A549 (cell line): Measurements from ENCODE around the gene LMO2. TPM values are rescaled to one million over a fixed set of nuclear protein-coding genes. Genes with fewer than 3 reads are reported as not detected.

Experiments
- ATAC-seq, 2 experiments: fragments of 200-7000 bp in 1 of 2; fragments of >200 bp in 1 of 2; cut with Nextera tagmentation in 1 of 2; cut with Tn5 transposase in 1 of 2; 3 replicates each; pipeline versions ENCODE4 v1.8.0 to v1.9.1; 2018 to 2020; ENCODE audit warnings: mild to moderate bottlenecking in 1 of 2, moderate library complexity in 1 of 2
- CTCF ChIA-PET: fragments of 300-600 bp; sonication (Branson Sonifier 250); formaldehyde crosslinking; extraction: SDS; loops from one replicate; lab custom pipeline; 2021; ENCODE audit warnings: antibody characterized with exemption, inconsistent platforms; lab: Yijun Ruan, JAX
- POLR2A ChIA-PET: fragments of 350-600 bp; formaldehyde crosslinking; extraction: SDS; loops from one replicate; lab custom pipeline; 2021; ENCODE audit warnings: antibody characterized with exemption, inconsistent platforms; lab: Yijun Ruan, JAX
- DNase-seq, 2 experiments: peaks; one replicate each; pipeline versions ENCODE4 v3.0.0 to v3.0.0-alpha.2; 2011 to 2016; ENCODE audit warnings: low read depth in 1 of 2, low spot score in 1 of 2
- FAIRE-seq: peaks from 2 replicates; lab custom pipeline; 2011; peaks lifted over from hg19 to GRCh38; lab: Jason Lieb, UNC
- H3K27ac ChIP-seq, 2 experiments: fragments of >200 bp; sonication (Bioruptor Twin); formaldehyde crosslinking; 3 replicates each; pipeline ENCODE4 v1.5.1; 2016 to 2017
- H3K4me1 ChIP-seq: fragments of >200 bp; sonication (Bioruptor Twin); formaldehyde crosslinking; 3 replicates; pipeline ENCODE4 v1.6.1; 2016
- H3K4me2 ChIP-seq: fragments of >200 bp; sonication (Bioruptor Twin); formaldehyde crosslinking; 3 replicates; pipeline ENCODE4 v1.6.1; 2016
- H3K4me3 ChIP-seq: fragments of >200 bp; sonication (Bioruptor Twin); formaldehyde crosslinking; 3 replicates; pipeline ENCODE4 v1.5.1; 2016
- H3K9me3 ChIP-seq: fragments of >200 bp; sonication (Bioruptor Twin); formaldehyde crosslinking; 3 replicates; pipeline ENCODE4 v1.6.1; 2016
- CEBPB ChIP-seq, 2 experiments: fragments of >200 bp in 1 of 2; sonication (Bioruptor Twin) in 1 of 2; formaldehyde crosslinking in 1 of 2; IDR thresholded peaks; 2 replicates each; pipeline ENCODE4 v1.6.1; 2012 to 2016
- CHD2 ChIP-seq: fragments of 150-350 bp; IDR thresholded peaks from 2 replicates; pipeline ENCODE4 v1.6.1; 2014; ENCODE audit warnings: low read length; ENCODE audit not compliant: partially characterized antibody
- CHD4 ChIP-seq: fragments of 200-600 bp; sonication (generic); IDR thresholded peaks from 2 replicates; pipeline ENCODE4 v1.6.1; 2016; ENCODE audit warnings: antibody characterized with exemption, mild to moderate bottlenecking, borderline replicate concordance
- EHF ChIP-seq: fragments of 250-450 bp; sonication (Bioruptor Pico); IDR thresholded peaks from 2 replicates; pipeline ENCODE4 v1.5.0; 2020; ENCODE audit warnings: mild to moderate bottlenecking
- EHMT2 ChIP-seq: fragments of 200-600 bp; sonication (generic); IDR thresholded peaks from 2 replicates; pipeline ENCODE4 v1.6.1; 2016; ENCODE audit warnings: antibody characterized with exemption, low read depth, mild to moderate bottlenecking, moderate library complexity
- ESRRA ChIP-seq: fragments of 150-350 bp; IDR thresholded peaks from 2 replicates; pipeline ENCODE4 v1.6.1; 2014; ENCODE audit warnings: mild to moderate bottlenecking, low read length, borderline replicate concordance
- FOSB ChIP-seq: fragments of 250-450 bp; sonication (Bioruptor Pico); IDR thresholded peaks from 2 replicates; pipeline ENCODE4 v1.5.0; 2020; ENCODE audit warnings: mild to moderate bottlenecking, moderate library complexity
- FOXS1 ChIP-seq: fragments of 250-450 bp; sonication (Bioruptor Pico); IDR thresholded peaks from 2 replicates; pipeline ENCODE4 v1.5.0; 2020; ENCODE audit warnings: mild to moderate bottlenecking, moderate library complexity
- HDAC2 ChIP-seq: fragments of 200-600 bp; sonication (generic); IDR thresholded peaks from 2 replicates; pipeline ENCODE4 v1.6.1; 2016
- HES2 ChIP-seq: fragments of >200 bp; sonication (Bioruptor Twin); formaldehyde crosslinking; IDR thresholded peaks from 2 replicates; pipeline ENCODE4 v1.6.1; 2016
- KDM5A ChIP-seq: fragments of 200-600 bp; sonication (generic); IDR thresholded peaks from 2 replicates; pipeline ENCODE4 v1.6.1; 2016; ENCODE audit warnings: antibody characterized with exemption, mild to moderate bottlenecking
- MYC ChIP-seq: IDR thresholded peaks from 2 replicates; pipeline ENCODE4 v1.6.1; 2012; ENCODE audit warnings: mild to moderate bottlenecking, inconsistent platforms, low read length, improper control_type of control experiment, borderline replicate concordance
- NFE2L2 ChIP-seq: fragments of 150-350 bp; conservative IDR thresholded peaks from 2 replicates; pipeline ENCODE4 v1.6.1; 2014; ENCODE audit warnings: low read length
- PBX3 ChIP-seq: IDR thresholded peaks from 2 replicates; pipeline ENCODE4 v1.6.1; 2012
- RARB ChIP-seq: fragments of 250-450 bp; sonication (Bioruptor Pico); IDR thresholded peaks from 2 replicates; pipeline ENCODE4 v1.8.0; 2021; ENCODE audit warnings: mild to moderate bottlenecking, moderate library complexity
- REST ChIP-seq: fragments of 200-600 bp; sonication (generic); IDR thresholded peaks from 2 replicates; pipeline ENCODE4 v1.6.1; 2016; ENCODE audit warnings: antibody characterized with exemption, mild to moderate bottlenecking, moderate library complexity
- RFX5 ChIP-seq: fragments of 450-650 bp; IDR thresholded peaks from 2 replicates; pipeline ENCODE4 v1.7.1; 2014; ENCODE audit warnings: antibody characterized with exemption, mild to moderate bottlenecking, moderate library complexity
- RNF2 ChIP-seq: fragments of 200-600 bp; sonication (generic); IDR thresholded peaks from 2 replicates; pipeline ENCODE4 v1.6.1; 2016; ENCODE audit warnings: low read depth, mild to moderate bottlenecking, antibody characterized with exemption, moderate library complexity, borderline replicate concordance
- ZSCAN20 ChIP-seq: fragments of 250-450 bp; sonication (Bioruptor Pico); IDR thresholded peaks from 2 replicates; pipeline ENCODE4 v1.8.0; 2022; ENCODE audit warnings: mild to moderate bottlenecking, moderate library complexity
- WGBS: methylation state at CpG from one replicate; pipeline ENCODE4 v1.1.6; 2017; ENCODE audit errors: missing lambda C conversion rate; 5-methylcytosine and 5-hydroxymethylcytosine counted together
- polyA plus RNA-seq, 4 experiments: library from polyadenylated mRNA; depleted of rRNA in 3 of 4; stranded (reverse); fragments of >200 nt; fragmentation: RNase III in 1 of 4; extraction: RNeasy Plus Mini Kit Qiagen cat#74134 plus additional on column Dnase treatment in 1 of 4; gene quantifications; 2 replicates in 3 of 4; 3 replicates in 1 of 4; pipeline ENCODE4 v1.2.3, GENCODE V29; 2011 to 2017

The LMO2 gene
- polyA plus RNA-seq, 2 of the 4 experiments (the other 2 are of a cell fraction) = 0.12 to 0.15 TPM

GRCh38 chr11:33935005-33935404 lies 43.1 kb upstream of the LMO2 start:
- Histone ChIP-seq H3K4me3 (no peak overlapping the region), H3K9me3 (peaks cover 17% of the 10 kb centered on the region), H3K4me2 (no peak overlapping the region), H3K27ac (no peak overlapping the region), H3K4me1 (no peaks in the 10 kb centered on the region)
- ChIA-PET POLR2A (no interaction called here), CTCF (interaction anchor here (0.6 to 2.1 kb wide), 5 partner anchors 10 to 77 kb away, joined by 3 to 6 read pairs (median 3); no protein-coding TSS in a partner anchor)
- TF ChIP-seq EHF (CRISPR knock-in tag) (no peak), CEBPB (IDR thresholded peaks at IDR 0.05) (no peak), EHMT2 (no peak), FOSB (CRISPR knock-in tag) (no peak), HDAC2 (no peak), NFE2L2 (no peak), REST (no peak), PBX3 (no peak), MYC (no peak), CHD4 (no peak), RFX5 (no peak)
- ATAC-seq = no peak
- DNase-seq = no peak
- WGBS = 73% methylated on average over 4 of the region's 4 CpGs
- no peak for FAIRE-seq

GRCh38 chr11:33934450-33934849 lies 42.6 kb upstream of the LMO2 start:
- H3K4me2 ChIP-seq = no peak overlapping the region
- CTCF ChIA-PET = interaction anchor here (1.6 to 2.1 kb wide), 2 partner anchors 11 to 77 kb away, joined by 3 to 6 read pairs; no protein-coding TSS in a partner anchor
- TF ChIP-seq HES2 (no peak), RNF2 (no peak), CHD2 (no peak), FOXS1 (no peak), ESRRA (no peak)
- TF ChIP-seq, all 56 proteins: peak for 0
- no peak for DNase-seq
- Histone ChIP-seq H3K9me3 (peaks cover 17% of the 10 kb centered on the region), H3K27ac (no peak overlapping the region), H3K4me3 (no peak overlapping the region), H3K4me1 (no peaks in the 10 kb centered on the region)
- FAIRE-seq = no peak
- ATAC-seq = no peak
- WGBS = 57% methylated on average over 3 of the region's 3 CpGs
- POLR2A ChIA-PET = no interaction called here

- 85% methylated on average over 1 of the region's 1 CpG for WGBS
- Histone ChIP-seq H3K4me2 (no peak overlapping the region), H3K27ac (no peak overlapping the region)
- CTCF ChIA-PET = no interaction called here
- TF ChIP-seq RARB (no peak), ZSCAN20 (no peak), EHF (CRISPR knock-in tag) (no peak), KDM5A (no peak), NFE2L2 (no peak)
- TF ChIP-seq, all 56 proteins: peak for 0
- H3K4me3 ChIP-seq = no peak overlapping the region
- no peaks in the 10 kb centered on the region for H3K4me1 ChIP-seq
- DNase-seq (no peak), FAIRE-seq (no peak), ATAC-seq (no peak)
- POLR2A ChIA-PET = no interaction called here
- peaks cover 17% of the 10 kb centered on the region for H3K9me3 ChIP-seq
Measured at GRCh38 chr11:33933602-33934001, 41.7 kb upstream of the LMO2 start.
